Suprapubic skin (tissue), 3 donors: ENCODE measurements around the gene RELN.

Experiments
- EP300 ChIP-seq: sonication (generic); formaldehyde crosslinking; IDR thresholded peaks from one replicate; pipeline ENCODE4 v1.6.1; 2017; ENCODE audit warnings: antibody characterized with exemption
- POLR2A ChIP-seq, 2 donors: fragments of 450-650 bp; IDR thresholded peaks; one replicate each; pipeline ENCODE4 v1.6.1; 2017; ENCODE audit warnings: antibody characterized with exemption in 2 of 2, mild to moderate bottlenecking in 2 of 2, moderate library complexity in 2 of 2
- TF ChIP-seq, protein P1 (sequence below), 2 donors: fragments of 200-600 bp in 1 of 2; fragments of 450-650 bp in 1 of 2; sonication (generic) in 1 of 2; IDR thresholded peaks; one replicate each; pipeline ENCODE4 v1.5.1; 2016 to 2019; ENCODE audit warnings: antibody characterized with exemption in 2 of 2, mild to moderate bottlenecking in 1 of 2, moderate library complexity in 1 of 2

DNA sequence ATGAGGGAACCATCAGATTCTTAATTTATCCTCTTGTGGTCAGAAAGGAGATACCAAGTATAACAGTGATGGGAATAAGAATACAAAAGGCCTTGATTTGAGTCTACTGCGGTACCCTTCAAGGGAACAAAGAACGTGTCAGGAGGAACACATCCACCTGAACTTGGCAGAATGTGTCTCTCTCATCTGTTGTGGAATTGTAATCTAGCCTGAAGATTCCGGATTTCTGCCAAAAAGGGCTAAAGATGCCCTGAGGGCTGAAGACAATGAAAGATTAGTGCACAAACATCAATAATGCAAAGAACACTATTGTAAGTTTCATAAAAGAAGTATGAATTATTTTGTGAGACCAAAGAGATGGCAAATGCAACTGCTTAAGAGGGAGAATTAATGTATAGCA, 134.8 kb downstream of the RELN start:
- no peak for TF ChIP-seq POLR2A (IDR thresholded peaks at IDR 0.05)
- TF ChIP-seq, protein P1, sequence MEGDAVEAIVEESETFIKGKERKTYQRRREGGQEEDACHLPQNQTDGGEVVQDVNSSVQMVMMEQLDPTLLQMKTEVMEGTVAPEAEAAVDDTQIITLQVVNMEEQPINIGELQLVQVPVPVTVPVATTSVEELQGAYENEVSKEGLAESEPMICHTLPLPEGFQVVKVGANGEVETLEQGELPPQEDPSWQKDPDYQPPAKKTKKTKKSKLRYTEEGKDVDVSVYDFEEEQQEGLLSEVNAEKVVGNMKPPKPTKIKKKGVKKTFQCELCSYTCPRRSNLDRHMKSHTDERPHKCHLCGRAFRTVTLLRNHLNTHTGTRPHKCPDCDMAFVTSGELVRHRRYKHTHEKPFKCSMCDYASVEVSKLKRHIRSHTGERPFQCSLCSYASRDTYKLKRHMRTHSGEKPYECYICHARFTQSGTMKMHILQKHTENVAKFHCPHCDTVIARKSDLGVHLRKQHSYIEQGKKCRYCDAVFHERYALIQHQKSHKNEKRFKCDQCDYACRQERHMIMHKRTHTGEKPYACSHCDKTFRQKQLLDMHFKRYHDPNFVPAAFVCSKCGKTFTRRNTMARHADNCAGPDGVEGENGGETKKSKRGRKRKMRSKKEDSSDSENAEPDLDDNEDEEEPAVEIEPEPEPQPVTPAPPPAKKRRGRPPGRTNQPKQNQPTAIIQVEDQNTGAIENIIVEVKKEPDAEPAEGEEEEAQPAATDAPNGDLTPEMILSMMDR (IDR thresholded peaks at IDR 0.05), result no peak
- no peak for TF ChIP-seq EP300
